Bronchial epithelial cell (primary cell): ENCODE data around the gene CARMIL1. TPM values are rescaled to one million over a fixed set of nuclear protein-coding genes. Genes with fewer than 3 reads are reported as not detected.

Experiments
- DNase-seq: peaks from one replicate; pipeline ENCODE4 v3.0.0-alpha.2; 2010; ENCODE audit warnings: low read depth
- FAIRE-seq: peaks from 2 replicates; lab custom pipeline; 2011; peaks lifted over from hg19 to GRCh38; lab: Jason Lieb, UNC
- H3K27me3 ChIP-seq: 2 replicates; pipeline ENCODE4 v1.5.1; 2011; ENCODE audit warnings: low read length; ENCODE audit not compliant: control insufficient read depth, insufficient read depth
- H3K36me3 ChIP-seq: 2 replicates; pipeline ENCODE4 v1.5.1; 2011; ENCODE audit warnings: low read length; ENCODE audit not compliant: control insufficient read depth, insufficient read depth
- H3K4me3 ChIP-seq: 2 replicates; pipeline ENCODE4 v1.5.1; 2011; ENCODE audit warnings: mild to moderate bottlenecking, low read depth, low read length, control low read depth
- CTCF ChIP-seq: IDR thresholded peaks from 2 replicates; pipeline ENCODE4 v1.5.1; 2011; ENCODE audit warnings: mild to moderate bottlenecking, moderate library complexity, low read length, control low read depth, inconsistent platforms; ENCODE audit not compliant: insufficient read depth, severe bottlenecking
- total RNA-seq: library from RNA; depleted of rRNA; stranded (reverse); fragments of >200 nt; gene quantifications from 2 replicates; pipeline ENCODE4 v1.2.1, GENCODE V29; 2014

The CARMIL1 gene
- total RNA-seq, 1 donor from 2014 or later, result 12.1 TPM

DNA sequence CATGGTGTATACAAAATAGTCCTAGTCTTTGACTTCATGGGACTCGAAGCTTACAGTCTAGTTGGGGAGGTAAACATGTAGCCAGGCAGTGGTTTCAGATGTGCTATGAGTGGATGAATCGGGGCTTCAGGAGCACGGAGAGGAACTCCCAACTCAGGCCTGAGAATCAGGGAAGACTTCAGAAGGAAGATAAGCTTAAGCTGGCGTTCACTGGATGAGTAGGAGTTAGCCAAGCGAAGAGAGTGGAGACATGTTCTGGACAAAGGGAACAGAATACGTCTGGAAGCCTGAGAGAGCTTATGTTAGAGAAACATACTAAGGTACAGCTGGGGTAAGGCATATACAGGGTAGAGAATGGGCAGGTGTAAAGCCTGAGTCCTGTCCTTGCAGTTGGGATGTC, 8.8 kb downstream of the CARMIL1 start:
- no peak for DNase-seq
- FAIRE-seq, result no peak
- H3K36me3 ChIP-seq, result no peaks in the 10 kb centered on the region
- TF ChIP-seq CTCF, result no peak
- no peaks in the 10 kb centered on the region for H3K27me3 ChIP-seq
- no peak overlapping the region for H3K4me3 ChIP-seq

GRCh38 chr6:25288518-25288917, 9.3 kb downstream of the CARMIL1 start:
- Histone ChIP-seq H3K27me3 (no peaks in the 10 kb centered on the region), H3K36me3 (no peaks in the 10 kb centered on the region), H3K4me3 (no peak overlapping the region)
- no peak for TF ChIP-seq CTCF
- FAIRE-seq, result no peak
- DNase-seq, result no peak

- FAIRE-seq (no peak), DNase-seq (no peak)
- Histone ChIP-seq H3K4me3 (no peak overlapping the region), H3K36me3 (peaks cover 2% of the 10 kb centered on the region), H3K27me3 (no peaks in the 10 kb centered on the region)
- TF ChIP-seq CTCF, result no peak
These were observed 11.3 kb downstream of the CARMIL1 start for GRCh38 chr6:25290306-25291060.

DNA sequence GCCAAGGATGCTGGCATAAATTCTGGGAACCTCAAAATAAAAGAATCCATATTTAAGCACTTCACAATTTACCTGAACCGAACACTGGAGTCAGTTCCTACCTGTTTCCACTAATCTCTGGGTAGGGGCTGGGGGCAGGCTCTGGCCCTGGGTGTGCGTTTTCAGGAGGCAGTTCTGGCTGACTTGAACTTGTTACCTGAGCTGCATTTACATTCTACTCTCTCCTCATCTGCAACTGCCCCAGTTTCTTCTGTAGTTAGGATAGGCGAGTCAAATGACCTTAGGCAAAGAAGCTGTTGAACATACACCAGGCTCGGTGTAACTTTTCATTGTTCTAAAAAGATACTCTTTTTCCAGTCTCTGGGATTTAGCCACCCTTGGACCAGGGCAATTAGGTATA, 13.2 kb downstream of the CARMIL1 start:
- peaks cover 2% of the 10 kb centered on the region for H3K36me3 ChIP-seq
- FAIRE-seq, result no peak

DNA sequence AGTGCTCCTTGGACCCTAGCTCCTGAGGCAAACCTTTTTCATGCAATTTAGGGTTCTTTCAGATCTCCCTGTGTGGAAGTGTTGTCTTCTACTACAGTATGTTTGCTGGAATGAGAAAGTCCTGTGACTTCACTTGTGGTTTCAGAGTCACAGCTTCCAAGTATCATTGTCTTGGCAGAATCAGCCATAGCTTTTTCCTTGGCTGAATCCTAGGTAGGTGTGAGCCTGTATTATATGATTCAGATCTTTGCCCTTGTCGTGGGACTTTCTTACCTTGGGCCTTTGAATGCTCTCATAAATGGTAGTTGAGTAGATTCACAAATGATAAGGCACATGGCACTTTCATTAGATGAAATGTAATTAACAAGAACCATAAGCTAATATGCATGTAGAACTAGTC, 16.5 kb downstream of the CARMIL1 start:
- FAIRE-seq, result no peak

More for the DNA sequence above, 13.2 kb downstream of the CARMIL1 start:
- Histone ChIP-seq H3K4me3 (no peak overlapping the region), H3K27me3 (no peaks in the 10 kb centered on the region)
- no peak for TF ChIP-seq CTCF
- DNase-seq, result no peak

More for the DNA sequence above, 16.5 kb downstream of the CARMIL1 start:
- TF ChIP-seq CTCF, result no peak
- Histone ChIP-seq H3K36me3 (peaks cover 2% of the 10 kb centered on the region), H3K4me3 (no peak overlapping the region), H3K27me3 (no peaks in the 10 kb centered on the region)
- no peak for DNase-seq
